Uterus (tissue), 4 donors: ENCODE data around the gene SDK2. TPM values are rescaled to one million over a fixed set of nuclear protein-coding genes. Genes with fewer than 3 reads are reported as not detected.

Source experiments
- DNase-seq, 2 donors: peaks; one replicate each; pipeline ENCODE4 v3.0.0-alpha.2; 2019 to 2020
- H3K27ac ChIP-seq, 2 donors: fragments of 200-600 bp; sonication (generic); 1 replicate in 1 of 2; 2 replicates in 1 of 2; pipeline ENCODE4 v1.5.1; 2016 to 2018
- H3K27me3 ChIP-seq, 2 donors: fragments of 200-600 bp; sonication (generic); one replicate each; pipeline ENCODE4 v1.5.1; 2018 to 2019; ENCODE audit warnings: control low read depth in 1 of 2
- H3K36me3 ChIP-seq, 2 donors: fragments of 200-600 bp; sonication (generic); one replicate each; pipeline ENCODE4 v1.5.1; 2019; ENCODE audit warnings: control low read depth in 1 of 2
- H3K4me1 ChIP-seq, 2 donors: fragments of 200-600 bp; sonication (generic); one replicate each; pipeline ENCODE4 v1.5.1; 2018 to 2019; ENCODE audit warnings: control low read depth in 1 of 2
- H3K4me3 ChIP-seq, 2 donors: fragments of 200-600 bp; sonication (generic); 1 replicate in 1 of 2; 2 replicates in 1 of 2; pipeline ENCODE4 v1.5.1; 2018 to 2019; ENCODE audit warnings: mild to moderate bottlenecking in 1 of 2
- H3K9me3 ChIP-seq, 2 donors: fragments of 200-600 bp; sonication (generic); one replicate each; pipeline ENCODE4 v1.5.1; 2019; ENCODE audit warnings: control low read depth in 1 of 2
- POLR2A ChIP-seq, 2 donors: fragments of 450-650 bp; IDR thresholded peaks; one replicate each; pipeline ENCODE4 v1.6.1; 2016; ENCODE audit warnings: antibody characterized with exemption in 2 of 2, mild to moderate bottlenecking in 1 of 2, moderate library complexity in 1 of 2
- intact Hi-C: fragments of 100-400 bp; cut with DNase I; formaldehyde crosslinking; loops from one replicate; pipeline ENCODE4 v1.15.1; 2023; ENCODE audit warnings: low total_unique reads
- total RNA-seq, 4 donors: library from RNA; depleted of rRNA in 3 of 4; stranded (reverse); fragments of >200 nt in 3 of 4; gene quantifications; one replicate each; pipeline versions ENCODE4 v1.1.0 to v1.2.4, GENCODE V29; 2014 to 2023
- TF ChIP-seq, protein P1 (sequence below), 4 experiments: fragments of 200-600 bp in 2 of 4; fragments of 450-650 bp in 2 of 4; sonication (generic) in 2 of 4; IDR thresholded peaks; one replicate each; pipeline ENCODE4 v1.5.1; 2016 to 2019; ENCODE audit warnings: antibody characterized with exemption in 4 of 4, mild to moderate bottlenecking in 2 of 4, moderate library complexity in 1 of 4
- donor health status: DM: yes; HTN: yes; CAD: no.

Gene SDK2
- total RNA-seq, 4 donors from 2014 or later, result 1.1 to 5.0 TPM; not detected in 2

DNA sequence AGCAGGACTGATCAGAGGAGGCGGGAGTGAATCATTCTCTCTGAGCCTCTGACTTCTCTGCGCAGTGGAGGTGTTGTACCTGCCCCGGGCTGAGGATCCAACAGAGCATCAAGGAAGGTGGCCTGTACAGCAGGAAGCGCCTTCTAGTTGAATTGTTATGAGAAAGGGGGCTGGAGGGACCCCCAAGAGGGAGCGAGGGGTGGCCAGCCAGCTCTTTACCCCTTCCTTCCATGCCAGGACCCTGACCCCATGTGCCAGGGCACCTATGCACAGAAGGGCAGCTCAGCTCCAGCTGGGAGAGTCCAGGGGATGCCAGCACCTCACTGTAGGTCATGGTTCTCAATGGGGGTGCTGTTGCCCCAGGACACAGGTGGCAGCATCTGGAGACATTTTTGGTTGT, 149.3 kb downstream of the SDK2 start:
- Histone ChIP-seq H3K36me3 (no peaks in the 10 kb centered on the region), H3K4me3 (no peak overlapping the region), H3K27me3 (no peaks in the 10 kb centered on the region), H3K9me3 (no peaks in the 10 kb centered on the region), H3K27ac (no peak overlapping the region), H3K4me1 (no peaks in the 10 kb centered on the region)
- intact Hi-C loops, result no loop called here
- TF ChIP-seq, protein P1, sequence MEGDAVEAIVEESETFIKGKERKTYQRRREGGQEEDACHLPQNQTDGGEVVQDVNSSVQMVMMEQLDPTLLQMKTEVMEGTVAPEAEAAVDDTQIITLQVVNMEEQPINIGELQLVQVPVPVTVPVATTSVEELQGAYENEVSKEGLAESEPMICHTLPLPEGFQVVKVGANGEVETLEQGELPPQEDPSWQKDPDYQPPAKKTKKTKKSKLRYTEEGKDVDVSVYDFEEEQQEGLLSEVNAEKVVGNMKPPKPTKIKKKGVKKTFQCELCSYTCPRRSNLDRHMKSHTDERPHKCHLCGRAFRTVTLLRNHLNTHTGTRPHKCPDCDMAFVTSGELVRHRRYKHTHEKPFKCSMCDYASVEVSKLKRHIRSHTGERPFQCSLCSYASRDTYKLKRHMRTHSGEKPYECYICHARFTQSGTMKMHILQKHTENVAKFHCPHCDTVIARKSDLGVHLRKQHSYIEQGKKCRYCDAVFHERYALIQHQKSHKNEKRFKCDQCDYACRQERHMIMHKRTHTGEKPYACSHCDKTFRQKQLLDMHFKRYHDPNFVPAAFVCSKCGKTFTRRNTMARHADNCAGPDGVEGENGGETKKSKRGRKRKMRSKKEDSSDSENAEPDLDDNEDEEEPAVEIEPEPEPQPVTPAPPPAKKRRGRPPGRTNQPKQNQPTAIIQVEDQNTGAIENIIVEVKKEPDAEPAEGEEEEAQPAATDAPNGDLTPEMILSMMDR (IDR thresholded peaks at IDR 0.05), result no peak
- TF ChIP-seq POLR2A (IDR thresholded peaks at IDR 0.05), result no peak
- no peak for DNase-seq

DNA sequence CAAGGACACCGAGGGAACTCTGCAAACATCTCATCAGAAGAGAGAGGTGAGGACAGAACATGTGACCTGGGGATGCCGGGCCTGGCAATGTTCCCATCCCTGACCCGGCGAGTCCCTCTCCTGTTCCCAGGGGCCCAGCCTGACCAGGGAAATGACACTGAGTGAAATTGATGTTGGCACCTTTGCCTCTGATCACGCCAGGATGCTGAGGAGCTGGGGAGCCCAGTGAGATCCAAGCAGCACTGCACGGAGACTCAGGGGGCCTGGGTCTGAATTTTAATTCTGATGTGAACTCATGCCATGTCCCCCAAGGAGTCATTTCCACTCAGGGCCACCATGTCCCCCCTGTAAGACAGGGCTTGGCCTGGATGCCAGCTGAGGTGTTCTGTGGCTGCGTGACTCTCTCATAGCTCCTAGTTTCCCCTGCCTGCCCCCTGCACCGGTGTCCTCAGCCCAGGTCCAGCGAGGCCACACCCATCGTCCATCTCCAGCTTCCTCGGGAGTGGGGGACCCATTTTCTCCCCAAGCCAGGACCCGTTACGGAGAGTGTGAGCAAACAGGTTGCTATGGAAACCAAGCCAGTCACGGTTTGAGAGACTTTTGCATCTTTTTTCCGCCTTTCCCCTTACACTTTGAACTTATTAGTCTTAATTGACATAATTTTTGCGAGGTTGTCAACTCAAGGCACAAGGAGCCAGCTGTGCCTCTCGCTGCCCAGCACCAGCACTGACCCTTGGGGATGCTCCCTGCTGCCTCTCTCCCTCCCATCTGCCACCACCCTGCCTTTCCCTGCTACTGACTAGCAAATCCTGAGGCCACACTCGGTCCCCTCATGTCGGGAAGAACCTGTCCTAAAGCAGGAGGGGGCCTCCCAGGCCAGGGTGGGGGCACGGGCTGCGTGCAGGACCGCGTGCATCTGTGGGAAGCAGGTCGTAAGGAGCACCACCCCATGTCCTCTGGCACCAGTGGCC, 150.0 kb downstream of the SDK2 start:
- no peak overlapping the region for H3K4me3 ChIP-seq
- no peak for DNase-seq
- no peak overlapping the region for H3K27ac ChIP-seq
- H3K4me1 ChIP-seq, result no peaks in the 10 kb centered on the region
- no peaks in the 10 kb centered on the region for H3K9me3 ChIP-seq
- TF ChIP-seq POLR2A (IDR thresholded peaks at IDR 0.05), result no peak
- TF ChIP-seq, protein P1 (IDR thresholded peaks at IDR 0.05), result no peak
- intact Hi-C loops, result no loop called here
- no peaks in the 10 kb centered on the region for H3K27me3 ChIP-seq
- H3K36me3 ChIP-seq, result no peaks in the 10 kb centered on the region

DNA sequence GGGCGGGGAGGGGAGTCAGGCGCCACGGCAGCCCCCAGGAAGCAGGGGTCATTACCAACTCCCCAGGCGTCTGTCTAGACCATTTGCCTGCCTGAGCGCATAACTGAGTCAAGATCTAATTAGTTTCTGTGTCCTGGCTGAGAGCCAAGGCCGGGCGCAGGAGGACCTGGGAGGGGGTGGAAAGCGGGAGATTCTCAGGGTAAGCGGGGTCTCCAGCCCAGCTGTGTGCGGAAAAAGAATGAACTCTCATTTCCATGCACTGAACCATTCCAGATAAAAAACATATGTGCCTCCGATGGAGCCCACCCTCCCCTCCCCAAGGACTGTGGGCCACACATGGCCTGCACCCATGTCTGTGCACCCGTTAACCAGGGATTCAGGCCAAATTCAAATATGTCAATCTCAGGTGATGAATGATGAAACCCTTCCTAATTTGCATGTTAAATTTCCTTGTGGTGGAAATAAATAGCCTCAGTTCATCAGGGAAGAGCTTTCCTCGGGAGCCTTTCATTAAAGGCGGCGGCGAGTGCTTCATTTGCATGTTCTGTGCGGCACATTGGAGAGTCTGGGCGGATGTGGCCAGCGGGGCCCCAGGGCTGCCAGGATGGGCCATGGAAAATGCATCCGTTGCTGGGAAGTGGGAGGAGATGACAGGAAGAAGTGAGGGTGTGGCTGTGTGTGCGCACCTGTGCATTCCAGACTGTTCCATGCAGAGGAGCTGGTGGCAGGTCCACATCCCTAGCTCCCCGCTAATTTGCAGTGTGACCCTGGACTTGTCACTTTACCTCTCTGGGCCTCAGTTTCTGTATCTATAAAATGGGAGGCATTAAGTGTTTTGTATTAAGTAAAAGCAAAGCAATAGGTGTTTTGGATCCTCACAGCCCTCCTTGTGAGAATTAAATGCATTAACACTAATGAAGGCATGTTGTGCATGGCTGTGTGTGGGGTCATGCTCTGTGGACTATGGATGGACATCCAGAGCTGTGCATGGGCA, 151.1 kb downstream of the SDK2 start:
- Histone ChIP-seq H3K27ac (no peak overlapping the region), H3K9me3 (no peaks in the 10 kb centered on the region), H3K4me1 (no peaks in the 10 kb centered on the region), H3K4me3 (no peak overlapping the region), H3K27me3 (no peaks in the 10 kb centered on the region), H3K36me3 (no peaks in the 10 kb centered on the region)
- TF ChIP-seq POLR2A (IDR thresholded peaks at IDR 0.05), result no peak
- TF ChIP-seq, protein P1 (IDR thresholded peaks at IDR 0.05), result no peak
- DNase-seq, result no peak
- intact Hi-C loops, result no loop called here

DNA sequence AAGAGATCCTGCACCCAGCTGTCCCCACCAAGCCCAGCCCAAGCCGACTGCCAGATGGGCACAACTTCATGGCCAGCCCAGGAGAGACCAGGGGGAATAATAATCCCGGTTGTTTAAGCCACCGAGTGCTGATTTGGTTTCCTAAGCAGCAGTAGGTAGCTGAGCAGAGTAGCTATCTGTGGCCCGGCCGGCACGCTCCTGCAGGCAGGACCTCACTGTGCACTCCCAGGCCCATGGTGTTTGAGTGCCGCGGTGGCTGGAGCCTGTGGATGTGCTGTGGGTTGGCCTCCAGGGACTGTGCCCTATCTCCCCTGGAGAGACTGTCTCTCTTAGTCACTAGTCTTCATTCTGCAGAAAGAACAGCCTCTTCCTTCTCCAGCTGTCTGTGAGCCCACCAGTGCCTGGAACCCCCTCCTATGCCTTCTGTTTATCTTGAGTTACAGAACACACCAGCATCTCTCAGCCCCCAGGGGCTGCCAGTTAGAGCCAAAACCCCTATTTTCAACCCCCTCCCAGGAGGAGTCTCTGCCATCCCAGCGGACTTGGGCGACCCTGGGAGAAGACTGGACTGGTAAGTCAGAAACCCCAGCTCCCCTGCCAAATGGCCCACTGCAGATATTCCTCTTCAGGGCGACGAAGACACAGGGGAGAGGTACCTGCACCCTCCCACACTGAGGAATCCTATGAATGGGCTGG, 152.0 kb downstream of the SDK2 start:
- intact Hi-C loops, result no loop called here
- H3K27me3 ChIP-seq, result no peaks in the 10 kb centered on the region

More for the DNA sequence above, 152.0 kb downstream of the SDK2 start:
- no peaks in the 10 kb centered on the region for H3K36me3 ChIP-seq
- no peak for DNase-seq
- no peaks in the 10 kb centered on the region for H3K4me1 ChIP-seq
- H3K4me3 ChIP-seq, result no peak overlapping the region
- H3K27ac ChIP-seq, result no peak overlapping the region
- H3K9me3 ChIP-seq, result no peaks in the 10 kb centered on the region
- TF ChIP-seq, protein P1 (IDR thresholded peaks at IDR 0.05), result no peak
- no peak for TF ChIP-seq POLR2A (IDR thresholded peaks at IDR 0.05)
